ENCODE data around the gene DIAPH1. TPM values are rescaled to one million over a fixed set of nuclear protein-coding genes. Genes with fewer than 3 reads are reported as not detected.
A peak's percentile ranks its signal among the peaks of the same experiment; 100 is the strongest.

Gene DIAPH1
- total RNA-seq, 1 donor from 2014 or later = 63.5 TPM

DNA sequence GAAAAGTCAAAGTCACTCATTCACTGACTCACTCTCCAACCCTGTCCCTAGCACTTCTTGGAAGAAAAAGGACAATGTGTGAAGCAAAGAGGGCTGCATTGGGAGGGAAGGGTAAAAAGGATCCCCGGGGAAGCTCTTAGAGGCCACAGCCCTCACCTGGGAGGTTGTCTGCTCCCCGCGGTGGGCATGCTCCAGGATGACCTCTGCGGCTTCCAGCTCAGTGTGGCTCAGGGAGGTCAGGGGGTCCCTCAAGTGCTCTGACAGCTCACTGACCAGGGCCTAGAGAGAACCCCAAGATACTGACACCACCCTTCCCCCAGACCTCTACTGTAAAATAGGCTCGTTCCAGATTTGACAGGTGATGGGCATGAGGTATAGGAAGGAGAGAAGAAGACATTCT is 28.4 kb upstream of the DIAPH1 start:
- no peak for DNase-seq (ENCODE audit: low spot score, unreplicated experiment)
- H3K4me1 Mint-ChIP-seq (ENCODE audit: low read depth) = peaks cover 2% of the 10 kb centered on the region
- peaks cover 4% of the 10 kb centered on the region for H3K27me3 Mint-ChIP-seq
- H3K36me3 Mint-ChIP-seq (ENCODE audit: insufficient read depth) = peaks cover 2% of the 10 kb centered on the region
- H3K4me3 Mint-ChIP-seq (ENCODE audit: low read depth) = no peak overlapping the region
- no peak for TF ChIP-seq CTCF (IDR thresholded peaks at IDR 0.05; ENCODE audit: unreplicated experiment)
- H3K9me3 Mint-ChIP-seq (ENCODE audit: low read depth) = no peaks in the 10 kb centered on the region
- H3K27ac Mint-ChIP-seq = no peak overlapping the region

DNA sequence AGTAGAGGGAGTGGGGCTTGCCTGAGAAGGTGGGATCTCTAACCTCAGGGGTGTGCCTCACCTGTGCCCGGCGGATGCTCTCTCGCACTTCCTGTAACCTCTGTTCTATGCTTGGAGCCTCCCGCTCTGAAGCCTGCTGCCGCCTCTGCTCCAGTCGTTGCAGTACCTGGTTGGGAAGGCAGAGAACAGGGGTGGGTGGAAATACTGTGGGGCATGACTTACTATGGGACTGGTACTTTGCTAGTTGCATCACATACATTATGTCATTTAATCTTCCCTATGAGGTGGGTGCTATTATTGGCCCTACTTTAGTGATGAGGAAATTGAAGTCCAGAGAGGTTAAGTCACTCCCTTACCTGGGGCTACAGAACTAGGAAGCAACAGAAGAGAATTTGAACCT is 27.2 kb upstream of the DIAPH1 start:
- Mint-ChIP-seq H3K4me3 (ENCODE audit: low read depth) (no peak overlapping the region), H3K27ac (no peak overlapping the region), H3K36me3 (ENCODE audit: insufficient read depth) (peaks cover 2% of the 10 kb centered on the region), H3K27me3 (no peaks in the 10 kb centered on the region), H3K9me3 (ENCODE audit: low read depth) (no peaks in the 10 kb centered on the region), H3K4me1 (ENCODE audit: low read depth) (no peaks in the 10 kb centered on the region)
- TF ChIP-seq CTCF (IDR thresholded peaks at IDR 0.05; ENCODE audit: unreplicated experiment) = no peak
- DNase-seq (ENCODE audit: low spot score, unreplicated experiment) = no peak

DNA sequence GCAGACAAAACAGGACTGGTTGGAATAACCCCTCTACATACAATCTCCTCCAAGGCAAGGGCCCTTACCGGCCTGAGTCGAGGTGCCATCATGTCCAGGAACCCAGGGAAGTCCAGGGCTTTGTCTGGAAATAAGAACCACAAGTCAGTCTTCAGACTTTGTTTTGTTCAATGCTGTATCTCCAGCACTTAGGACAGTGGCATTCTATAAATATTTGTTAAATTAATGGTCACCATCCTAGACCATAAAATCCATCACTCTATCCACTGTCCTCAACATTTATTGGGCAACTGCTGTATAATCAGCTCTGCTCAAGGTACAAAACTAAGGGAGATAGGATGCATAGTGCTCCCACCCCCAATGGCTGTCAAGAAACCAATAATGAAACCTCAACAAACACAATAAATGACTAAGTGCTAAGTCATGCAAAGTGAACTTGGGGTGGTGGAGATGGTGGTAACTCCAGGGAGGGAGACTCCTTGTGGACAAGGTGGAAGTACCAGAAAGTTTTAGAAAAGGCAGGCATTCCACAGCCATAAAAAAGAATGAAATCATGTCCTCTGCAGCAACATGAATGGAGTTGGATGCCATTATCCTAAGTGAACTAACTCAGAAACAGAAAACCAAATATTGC is 23.0 kb upstream of the DIAPH1 start:
- Mint-ChIP-seq H3K4me1 (ENCODE audit: low read depth) (no peaks in the 10 kb centered on the region), H3K27ac (no peak overlapping the region), H3K36me3 (ENCODE audit: insufficient read depth) (peaks cover 3% of the 10 kb centered on the region), H3K4me3 (ENCODE audit: low read depth) (no peak overlapping the region), H3K9me3 (ENCODE audit: low read depth) (no peaks in the 10 kb centered on the region), H3K27me3 (peaks cover 6% of the 10 kb centered on the region)
- peak; percentile 20 for TF ChIP-seq CTCF (IDR thresholded peaks at IDR 0.05; ENCODE audit: unreplicated experiment)
- DNase-seq (ENCODE audit: low spot score, unreplicated experiment) = no peak

GRCh38 chr5:141640698-141641097 is 21.9 kb upstream of the DIAPH1 start:
- H3K36me3 Mint-ChIP-seq (ENCODE audit: insufficient read depth) = peaks cover 3% of the 10 kb centered on the region
- TF ChIP-seq CTCF (IDR thresholded peaks at IDR 0.05; ENCODE audit: unreplicated experiment) = no peak
- H3K27ac Mint-ChIP-seq = no peak overlapping the region
- H3K4me3 Mint-ChIP-seq (ENCODE audit: low read depth) = no peak overlapping the region
- peaks cover 6% of the 10 kb centered on the region for H3K27me3 Mint-ChIP-seq
- no peak for DNase-seq (ENCODE audit: low spot score, unreplicated experiment)
- peaks cover 6% of the 10 kb centered on the region for H3K4me1 Mint-ChIP-seq (ENCODE audit: low read depth)
- H3K9me3 Mint-ChIP-seq (ENCODE audit: low read depth) = no peaks in the 10 kb centered on the region

GRCh38 chr5:141640051-141640415 is 21.2 kb upstream of the DIAPH1 start:
- no peak for DNase-seq (ENCODE audit: low spot score, unreplicated experiment)
- peaks cover 4% of the 10 kb centered on the region for H3K36me3 Mint-ChIP-seq (ENCODE audit: insufficient read depth)
- H3K9me3 Mint-ChIP-seq (ENCODE audit: low read depth) = no peaks in the 10 kb centered on the region
- H3K4me1 Mint-ChIP-seq (ENCODE audit: low read depth) = peaks cover 11% of the 10 kb centered on the region
- no peak for TF ChIP-seq CTCF (IDR thresholded peaks at IDR 0.05; ENCODE audit: unreplicated experiment)
- peaks cover 6% of the 10 kb centered on the region for H3K27me3 Mint-ChIP-seq
- no peak overlapping the region for H3K27ac Mint-ChIP-seq
- no peak overlapping the region for H3K4me3 Mint-ChIP-seq (ENCODE audit: low read depth)
